GM12891 (cell line): ENCODE measurements around the gene TRMT1.

ENCODE experiments used
- POLR2A ChIP-seq: IDR thresholded peaks from 2 replicates; pipeline ENCODE4 v1.6.1; 2011; ENCODE audit warnings: low read depth, low read length, control low read depth
- POLR2AphosphoS5 ChIP-seq: IDR thresholded peaks from 2 replicates; pipeline ENCODE4 v1.6.1; 2011; ENCODE audit warnings: low read depth, low read length, control low read depth

- TF ChIP-seq POLR2A: no peak
- no peak for TF ChIP-seq POLR2AphosphoS5
Observed at GRCh38 chr19:13060964-13061927, 55.3 kb downstream of the TRMT1 start.
